Kasumi-1 (cell line): ENCODE measurements around the gene UBASH3A.
"Not testable (repeated sequence)": the region's sequence is repeated elsewhere in the genome, so short reads cannot be mapped to it uniquely, and the experiment has no call there.

Experiments
- DNase-seq, 2 experiments: peaks; one replicate each; lab custom pipeline; 2025; lab: John Stamatoyannopoulos, UW

The UBASH3A gene

DNA sequence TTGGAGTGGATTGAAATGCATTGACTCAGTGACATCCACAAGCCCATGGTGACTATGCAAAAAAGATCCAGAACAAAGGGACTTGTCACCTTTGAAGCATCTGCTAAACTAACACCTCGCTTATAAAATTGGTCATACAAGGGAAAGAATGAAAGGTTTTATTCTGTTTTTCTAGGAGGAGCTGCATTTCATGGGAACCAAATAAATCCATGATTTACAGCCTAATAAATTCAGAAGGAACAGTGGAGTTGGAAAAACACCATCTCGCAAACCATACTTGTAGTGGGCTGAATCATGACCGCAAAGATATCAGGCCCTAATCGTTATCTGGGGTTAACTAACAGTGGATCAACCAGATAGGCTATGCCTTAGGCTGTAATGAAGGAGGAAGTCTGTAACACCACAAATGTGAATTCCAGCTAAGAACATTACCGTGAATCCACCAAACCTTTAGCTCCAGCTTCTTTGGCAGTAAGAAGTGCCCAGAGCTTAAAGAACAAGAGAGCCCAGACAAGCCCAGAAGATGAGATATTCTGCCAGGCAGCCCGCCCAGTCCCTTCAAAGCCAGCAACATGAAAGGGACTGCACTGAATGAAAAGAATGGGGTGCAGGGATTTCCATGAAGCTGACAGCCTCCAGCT is 64.9 kb downstream of the UBASH3A start:
- no peak for DNase-seq

DNA sequence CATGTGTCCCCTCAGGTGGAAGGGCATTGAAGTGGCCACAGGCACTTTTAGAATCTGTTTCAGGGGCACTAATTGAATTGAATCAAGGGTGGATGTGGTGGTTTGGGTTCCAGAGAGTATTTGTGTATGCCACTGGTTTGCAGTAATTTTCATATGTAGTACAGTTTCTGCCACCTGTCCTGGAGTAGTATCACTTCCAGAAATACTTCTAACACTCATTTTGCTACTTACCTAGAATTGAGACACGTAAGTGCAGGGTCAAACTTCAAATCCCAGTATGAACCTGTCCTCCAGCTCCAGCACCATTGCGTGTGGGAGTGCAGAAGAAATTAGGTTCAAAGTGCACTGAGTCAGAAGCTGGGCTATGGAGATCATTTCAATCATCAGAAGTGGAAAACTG is 65.6 kb downstream of the UBASH3A start:
- no peak for DNase-seq

DNA sequence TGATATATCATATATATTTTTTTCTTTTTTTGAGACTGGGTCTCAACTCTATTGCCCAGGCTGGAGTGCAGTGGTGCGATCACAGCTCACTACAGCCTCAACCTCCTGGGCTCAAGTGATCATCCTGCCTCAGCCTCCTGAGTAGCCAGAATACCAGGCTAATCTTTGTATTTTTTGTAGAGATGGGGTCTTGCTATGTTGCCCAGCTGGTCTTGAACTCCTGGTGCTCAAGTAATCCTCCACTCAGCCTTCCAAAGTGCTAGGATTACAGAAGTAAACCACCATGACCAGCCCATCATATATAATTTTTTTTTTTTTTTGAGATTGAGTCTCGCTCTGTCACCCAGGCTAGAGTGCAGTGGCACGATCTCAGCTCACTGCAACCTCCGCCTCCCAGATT is 66.0 kb downstream of the UBASH3A start:
- not testable (repeated sequence) for DNase-seq

DNA sequence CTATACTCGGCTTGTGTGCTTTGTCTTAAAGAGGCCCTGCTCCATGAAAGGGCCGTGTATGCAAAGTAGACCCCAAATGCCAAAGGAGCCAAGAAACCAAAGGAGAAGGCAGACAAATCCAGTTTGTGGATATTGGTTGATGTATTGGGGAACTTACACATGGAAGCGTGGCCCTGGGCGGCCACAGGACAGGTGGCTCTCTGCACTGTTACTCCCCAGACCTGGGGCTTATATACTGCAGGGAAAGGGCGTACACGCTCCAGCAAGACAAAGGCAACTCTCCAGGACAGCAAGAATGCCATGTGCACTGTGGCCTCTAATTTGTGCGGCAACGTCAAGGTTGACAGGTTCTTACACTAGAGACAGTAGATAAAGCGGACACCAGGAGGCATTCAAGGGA is 67.5 kb downstream of the UBASH3A start:
- DNase-seq, result no peak

DNA sequence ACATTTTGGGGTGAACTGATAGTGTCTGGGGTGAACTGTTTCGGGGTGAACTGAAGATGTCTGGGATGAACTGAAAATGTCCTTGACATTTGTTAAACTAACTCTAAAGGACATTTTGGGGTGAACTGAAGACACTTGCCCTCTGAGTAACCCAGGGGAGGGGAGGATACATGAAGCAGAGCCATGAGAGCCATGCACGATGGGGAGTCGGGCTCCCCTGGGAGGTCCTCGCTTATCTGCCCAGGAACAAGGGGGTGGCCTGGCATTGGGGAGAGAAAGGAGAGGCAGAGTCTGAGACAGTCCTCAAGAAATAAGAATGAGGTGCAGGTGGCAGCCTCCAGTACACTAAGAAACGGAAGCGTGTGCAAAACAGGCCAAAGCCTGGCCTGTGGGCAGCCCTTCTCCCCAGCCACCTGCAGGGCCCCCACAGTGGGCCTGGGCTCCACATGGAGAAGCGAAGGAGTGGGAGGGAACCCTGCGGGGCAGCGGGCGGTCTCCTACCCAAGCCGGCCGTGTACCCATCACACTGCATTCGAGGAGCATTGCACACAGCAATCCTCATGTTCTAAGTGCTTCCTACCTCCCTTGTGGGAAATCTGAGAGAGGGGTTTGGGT is 68.1 kb downstream of the UBASH3A start:
- DNase-seq, result no peak

DNA sequence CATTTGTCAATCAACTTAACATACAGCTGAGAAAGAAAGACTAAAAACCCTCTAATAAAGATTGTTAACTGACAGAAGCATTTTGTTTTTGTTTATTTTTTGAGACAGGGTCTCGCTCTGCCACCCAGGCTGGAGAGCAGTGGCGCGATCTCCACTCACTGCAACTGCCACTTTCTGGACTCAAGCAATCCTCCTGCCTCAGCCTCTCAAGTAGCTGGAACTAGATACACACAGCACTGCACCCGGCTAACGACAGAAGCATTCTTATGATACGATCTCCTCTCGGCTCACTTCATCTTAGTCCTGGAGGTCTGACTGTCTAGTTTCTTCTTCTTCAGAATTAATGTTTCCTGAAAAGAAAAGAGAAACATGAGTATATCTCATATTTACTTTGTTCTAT is 68.8 kb downstream of the UBASH3A start:
- DNase-seq, result no peak

DNA sequence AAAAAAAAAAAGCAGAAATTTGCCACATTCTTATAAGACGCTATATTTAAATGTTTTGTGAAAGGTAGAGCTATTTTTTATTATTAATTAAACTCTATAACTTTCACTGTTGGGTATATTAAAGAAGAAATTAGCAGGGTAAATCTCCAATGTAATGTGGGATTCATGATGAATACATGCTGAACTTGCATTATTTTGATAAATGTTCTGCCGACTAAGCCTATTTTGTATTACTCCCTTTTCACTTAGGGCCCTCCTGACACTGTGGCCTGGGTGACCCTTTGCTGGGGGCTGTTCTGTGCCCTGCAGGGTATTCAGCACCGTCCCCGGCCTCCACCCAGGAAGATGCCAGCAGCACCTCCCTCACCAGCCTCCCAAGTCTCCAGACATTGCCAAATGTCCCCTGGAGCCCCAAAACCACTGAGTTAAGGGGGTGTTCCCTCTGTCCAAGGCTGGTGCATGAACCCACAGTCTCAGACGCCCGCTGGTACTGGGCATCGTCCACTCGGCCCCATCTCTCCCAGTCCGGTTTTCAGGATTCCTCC is 69.9 kb downstream of the UBASH3A start:
- DNase-seq, result no peak

DNA sequence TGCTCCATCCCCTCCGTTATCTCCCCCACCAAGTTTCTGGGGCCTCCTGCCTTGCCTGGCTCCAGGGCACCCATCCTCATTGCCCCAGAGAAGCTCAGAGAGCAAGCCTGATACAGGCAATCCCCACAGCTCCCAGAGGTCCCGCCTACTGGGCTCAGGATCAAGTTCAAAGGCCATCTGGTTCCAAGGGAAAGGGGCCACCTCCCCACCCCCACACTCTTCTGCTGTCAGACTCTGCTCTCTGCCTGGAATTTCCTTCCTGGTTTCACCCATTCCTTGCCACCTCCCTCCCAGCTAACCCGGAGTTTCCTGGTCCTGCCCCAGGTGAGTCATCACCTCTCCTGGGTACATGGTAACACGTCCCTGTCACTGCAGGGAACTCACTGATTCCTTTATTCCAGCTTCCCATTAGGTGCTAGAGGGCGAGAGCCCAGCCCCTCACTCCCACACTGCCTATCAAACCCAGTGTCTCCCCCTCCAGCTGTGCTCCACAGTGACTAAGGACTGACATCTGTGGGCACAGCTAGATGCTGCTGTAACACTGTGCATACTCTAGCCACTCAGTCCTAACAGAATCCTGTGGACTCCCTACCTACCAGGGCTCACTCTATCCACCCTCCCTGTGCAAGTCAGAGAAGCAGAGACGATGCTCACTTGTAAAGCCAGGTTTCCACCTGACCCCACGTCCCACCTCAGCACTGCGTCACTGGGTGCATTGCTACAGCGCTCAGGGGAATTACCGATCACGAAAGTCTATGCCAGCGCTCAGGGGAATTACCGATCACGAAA is 70.5 kb downstream of the UBASH3A start:
- DNase-seq, result no peak

DNA sequence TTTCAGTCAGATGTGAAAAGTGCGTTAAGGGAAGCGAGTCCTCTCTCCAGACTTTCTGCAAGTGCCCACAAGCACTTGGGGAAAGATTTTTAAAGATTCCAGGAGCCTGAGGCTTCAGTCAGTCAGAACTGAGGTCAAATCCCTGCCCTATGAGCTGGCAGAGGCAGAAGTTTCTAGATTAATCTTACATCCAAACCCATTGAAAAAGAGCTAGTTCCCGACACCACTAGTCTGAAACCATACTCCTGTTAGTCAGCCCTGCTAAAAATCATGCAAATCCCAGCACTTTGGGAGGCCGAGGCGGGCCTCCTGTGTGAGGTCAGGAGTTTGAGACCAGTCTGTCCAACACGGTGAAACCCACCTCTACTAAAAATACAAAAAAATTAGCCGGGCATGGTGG is 71.3 kb downstream of the UBASH3A start:
- no peak for DNase-seq

DNA sequence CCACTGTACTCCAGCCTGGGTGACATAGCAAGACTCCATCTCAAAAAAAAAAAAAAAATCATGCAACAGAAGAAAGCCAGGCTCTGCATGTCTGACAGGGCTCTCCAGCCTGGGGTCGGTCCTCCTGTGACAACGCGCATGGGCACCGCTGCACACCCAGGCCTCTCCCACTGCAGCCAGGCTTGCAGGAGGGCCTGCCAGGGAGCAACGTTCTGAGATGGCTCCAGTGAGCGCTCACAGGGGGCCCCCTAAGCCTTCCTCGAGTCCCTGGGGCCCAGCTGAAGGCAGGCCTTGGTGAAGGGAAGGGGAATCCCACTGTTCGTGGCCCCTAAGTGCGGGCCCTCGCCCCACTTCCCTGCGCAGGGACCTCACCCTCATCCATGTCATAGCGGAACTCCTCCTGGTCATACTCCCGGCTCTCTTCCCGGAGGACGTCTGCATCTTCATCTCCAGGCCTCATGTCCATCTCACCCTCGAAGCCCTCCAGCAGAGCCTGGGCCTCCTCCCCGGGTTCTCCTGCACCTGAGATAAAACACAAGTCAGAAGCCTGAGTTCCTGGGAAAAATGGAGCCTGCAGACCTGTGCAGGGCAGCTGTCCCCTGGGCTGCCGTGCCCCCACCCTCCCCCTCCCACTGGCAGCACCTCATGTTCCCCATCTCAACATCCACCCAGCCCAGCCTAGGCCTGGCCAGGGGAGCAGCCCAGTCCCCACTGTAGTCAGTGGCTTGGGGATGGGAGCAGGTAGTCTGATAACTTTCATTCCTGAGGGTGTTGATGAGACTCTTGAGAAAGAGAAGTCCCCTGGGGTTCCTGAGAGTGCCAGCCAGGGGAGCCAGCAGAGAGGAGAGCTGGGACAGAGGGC is 72.1 kb downstream of the UBASH3A start:
- no peak for DNase-seq

DNA sequence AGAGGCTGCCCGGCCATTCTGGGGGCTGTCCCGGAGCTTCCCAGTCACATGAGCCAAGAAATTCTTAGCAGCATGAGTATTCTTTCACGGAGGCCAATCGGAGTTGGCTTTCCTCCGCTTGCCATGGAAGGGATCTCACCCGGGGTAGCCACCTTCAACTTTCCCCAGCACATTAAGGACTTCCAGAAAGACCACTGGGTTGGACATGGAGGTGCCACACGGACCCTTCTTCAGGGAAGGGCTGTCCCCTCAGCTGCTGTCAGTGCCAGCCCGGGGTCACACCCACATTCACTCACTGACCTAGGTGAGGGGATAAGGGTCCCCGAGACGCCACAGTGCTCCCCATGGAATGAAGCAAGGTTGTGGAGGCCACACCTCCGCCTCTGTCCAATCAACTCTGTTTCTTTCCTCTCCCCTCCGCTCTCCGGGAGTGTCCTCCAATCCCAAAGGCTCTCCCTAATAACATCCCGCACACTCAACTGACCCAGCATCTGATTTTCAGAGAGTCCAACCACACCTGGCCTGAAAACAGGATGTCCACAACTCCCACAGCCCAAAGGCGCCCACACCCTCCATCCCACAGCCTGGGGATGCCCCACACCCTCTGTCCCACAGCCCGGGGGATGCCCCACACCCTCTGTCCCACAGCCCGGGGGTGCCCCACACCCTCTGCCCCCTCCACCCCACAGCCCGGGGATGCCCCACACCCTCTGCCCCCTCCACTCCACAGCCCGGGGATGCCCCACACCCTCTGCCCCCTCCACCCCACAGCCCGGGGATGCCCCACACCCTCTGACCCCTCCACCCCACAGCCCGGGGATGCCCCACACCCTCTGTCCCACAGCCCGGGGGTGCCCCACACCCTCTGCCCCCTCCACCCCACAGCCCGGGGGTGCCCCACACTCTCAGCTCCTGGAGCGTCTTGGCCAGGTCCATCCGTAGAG is 73.0 kb downstream of the UBASH3A start:
- no peak for DNase-seq

DNA sequence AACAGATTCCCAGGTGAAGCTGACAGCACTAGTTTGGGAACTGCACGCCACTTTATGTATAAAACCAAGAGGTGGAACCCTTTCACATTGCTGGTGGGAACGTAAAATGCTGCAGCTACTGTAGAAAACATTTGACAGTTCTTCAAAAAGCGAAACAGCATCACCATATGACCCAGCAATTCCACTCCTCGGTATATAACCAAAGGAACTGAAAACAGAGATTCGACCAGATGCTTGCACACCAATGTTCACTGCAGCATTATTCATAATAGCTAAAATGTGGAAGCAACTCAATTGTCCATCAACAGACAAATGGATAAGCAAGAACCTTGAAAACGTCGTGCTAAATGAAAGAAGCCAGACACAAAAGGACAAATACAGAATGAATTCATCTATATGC is 74.8 kb downstream of the UBASH3A start:
- DNase-seq, result no peak

DNA sequence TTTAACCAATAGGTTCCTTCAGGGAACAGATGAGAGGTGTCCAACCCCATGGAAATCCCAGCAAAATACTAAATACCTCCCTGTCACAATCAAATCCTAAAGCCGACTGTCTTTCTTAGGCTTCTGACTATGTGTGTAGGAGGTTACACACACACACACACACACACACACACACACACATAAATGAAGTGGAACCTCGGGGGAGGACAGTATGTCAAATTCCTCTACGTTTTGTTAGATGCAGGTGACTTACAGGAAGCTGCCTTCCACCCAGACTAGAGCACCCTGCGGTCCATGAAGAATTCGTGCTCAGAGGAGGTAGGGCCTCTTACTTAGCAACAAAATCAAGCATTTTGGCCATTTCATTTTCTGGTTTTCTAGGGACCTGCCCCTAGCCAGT is 75.9 kb downstream of the UBASH3A start:
- DNase-seq, result no peak

DNA sequence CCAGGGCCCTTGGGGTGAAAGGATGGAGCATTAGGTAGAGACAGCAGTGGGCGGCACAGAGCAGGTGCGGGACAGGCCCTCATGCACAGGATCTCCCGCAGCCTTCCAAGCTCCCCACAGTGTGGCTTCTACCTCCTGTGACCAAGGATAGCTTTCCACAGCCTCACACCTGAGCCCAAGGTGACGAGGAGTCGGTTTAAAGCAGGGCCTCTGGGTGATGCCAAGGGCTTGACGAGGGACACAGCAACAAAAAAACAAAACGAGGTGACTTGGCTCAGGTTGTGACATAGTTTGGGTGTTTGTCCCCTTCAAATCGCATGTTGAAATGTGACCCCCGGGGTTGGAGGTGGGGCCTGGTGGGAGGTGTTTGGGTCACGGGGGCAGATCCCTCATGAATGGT is 77.0 kb downstream of the UBASH3A start:
- DNase-seq, result no peak

DNA sequence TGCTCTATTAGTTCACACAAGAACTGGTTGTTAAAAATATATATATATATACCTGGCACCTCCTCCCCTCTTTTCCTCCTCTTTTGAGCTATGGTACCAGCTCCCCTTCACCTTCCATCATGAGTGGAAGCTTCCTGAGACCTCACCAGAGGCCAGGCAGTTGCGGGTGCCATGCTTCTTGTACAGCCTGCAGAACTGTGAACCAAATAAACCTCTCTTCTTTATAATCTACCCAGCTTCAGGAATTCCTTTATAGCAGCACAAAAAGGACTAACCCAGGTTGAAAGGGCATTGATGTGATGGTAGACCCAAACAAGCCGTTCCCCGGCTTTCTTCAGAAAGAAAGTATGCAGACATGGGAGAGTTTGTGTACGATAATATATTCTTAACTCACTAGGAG is 77.5 kb downstream of the UBASH3A start:
- DNase-seq, result no peak

DNA sequence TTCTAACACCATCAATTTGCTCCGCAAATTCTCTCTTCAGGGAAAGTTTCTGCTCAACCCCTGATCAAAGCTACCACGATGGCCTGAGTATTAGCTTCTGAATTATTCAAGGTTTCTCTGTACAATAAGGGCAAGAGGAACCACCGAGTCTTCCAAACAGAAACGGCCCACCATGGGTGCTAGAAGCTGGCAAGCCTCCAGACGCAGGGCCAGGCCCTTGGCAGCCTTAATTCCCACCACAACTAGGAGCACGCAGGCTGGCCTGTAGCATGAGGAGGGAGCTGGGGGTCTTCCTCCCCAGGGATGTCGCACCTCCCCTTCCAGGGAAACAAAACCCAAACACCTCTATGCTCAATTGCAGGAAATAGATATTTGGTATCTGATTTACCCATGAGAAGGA is 81.3 kb downstream of the UBASH3A start:
- DNase-seq, result no peak

DNA sequence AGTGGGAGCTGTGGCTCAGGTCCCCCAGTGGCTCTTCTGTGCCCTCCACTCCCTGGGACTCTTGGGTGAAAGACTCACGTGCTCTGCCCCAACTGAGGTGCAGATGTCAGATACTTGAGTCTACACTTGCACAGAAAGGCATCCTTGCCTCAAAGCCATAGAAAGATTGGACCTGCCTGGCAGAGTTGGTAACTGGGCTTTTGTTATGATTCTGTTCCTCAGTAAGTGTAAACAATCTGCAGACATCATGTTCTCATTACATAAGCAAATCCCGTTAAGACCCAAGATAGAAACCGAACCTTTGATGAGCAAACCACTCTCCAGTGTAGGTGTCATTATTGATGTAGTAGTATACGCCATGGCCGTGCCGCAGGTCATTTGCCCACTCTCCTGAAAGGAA is 82.4 kb downstream of the UBASH3A start:
- no peak for DNase-seq

DNA sequence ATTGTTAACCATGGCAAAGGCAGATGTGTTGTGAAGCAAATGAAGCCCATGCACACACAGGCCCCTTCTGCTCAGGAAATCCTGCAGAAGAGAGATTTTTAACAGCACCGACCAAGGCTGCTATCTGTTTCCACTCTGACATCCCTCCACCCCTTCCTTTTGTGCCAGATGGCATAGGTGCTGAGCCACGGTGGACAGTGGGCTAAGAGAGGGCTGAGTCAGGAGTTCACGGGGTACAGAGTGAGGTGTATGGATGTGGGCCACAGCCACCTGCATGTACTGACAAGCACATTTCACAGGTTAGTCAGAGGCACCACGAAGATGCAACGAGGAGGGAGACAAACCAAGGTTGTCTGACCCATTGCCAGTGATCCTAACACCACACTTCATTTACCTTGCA is 82.8 kb downstream of the UBASH3A start:
- DNase-seq, result no peak

DNA sequence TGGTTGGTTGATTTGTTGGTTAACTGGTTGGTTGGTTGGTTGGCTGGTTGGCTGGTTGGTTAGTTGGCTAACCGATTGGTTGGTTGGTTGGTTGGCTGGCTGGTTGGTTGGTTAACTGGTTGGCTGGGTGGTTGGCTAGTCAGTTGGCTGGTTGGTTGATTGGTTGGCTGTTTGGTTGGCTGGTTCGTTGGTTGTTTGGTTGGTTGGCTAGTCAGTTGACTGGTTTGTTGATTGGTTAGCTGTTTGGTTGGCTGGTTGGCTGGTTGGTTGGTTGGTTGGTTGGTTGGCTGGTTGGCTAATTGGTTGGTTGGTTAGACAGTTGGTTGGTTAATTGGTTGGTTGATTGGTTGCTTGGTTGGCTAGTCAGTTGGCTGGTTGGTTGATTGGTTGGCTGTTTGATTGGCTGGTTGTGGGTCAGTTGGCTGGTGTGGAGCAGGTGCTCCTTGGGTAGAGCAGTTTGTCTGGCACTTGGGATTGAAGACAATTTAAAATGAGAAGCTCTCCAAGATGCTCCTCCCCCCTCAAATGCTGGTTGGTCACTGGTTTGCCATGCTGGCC is 85.4 kb downstream of the UBASH3A start:
- DNase-seq, result no peak

DNA sequence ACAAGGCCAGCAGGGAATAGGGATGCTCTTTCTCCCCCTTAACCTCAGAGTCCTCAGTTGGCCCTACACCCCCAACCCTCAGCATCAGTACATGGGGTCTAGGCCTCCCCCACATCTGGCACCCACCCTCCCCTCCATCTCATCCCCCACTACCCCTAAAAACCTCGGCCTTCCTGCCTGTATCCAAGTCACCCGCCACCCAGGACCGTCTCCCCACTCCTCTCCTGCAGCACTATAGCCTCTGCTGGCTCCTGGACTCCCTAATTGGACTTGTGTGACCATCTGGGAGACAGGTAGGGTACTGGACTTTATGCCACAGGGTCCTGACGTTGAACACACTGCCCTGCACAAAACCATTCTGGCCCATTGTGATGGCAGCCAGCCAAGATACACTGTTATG is 86.3 kb downstream of the UBASH3A start:
- no peak for DNase-seq

DNA sequence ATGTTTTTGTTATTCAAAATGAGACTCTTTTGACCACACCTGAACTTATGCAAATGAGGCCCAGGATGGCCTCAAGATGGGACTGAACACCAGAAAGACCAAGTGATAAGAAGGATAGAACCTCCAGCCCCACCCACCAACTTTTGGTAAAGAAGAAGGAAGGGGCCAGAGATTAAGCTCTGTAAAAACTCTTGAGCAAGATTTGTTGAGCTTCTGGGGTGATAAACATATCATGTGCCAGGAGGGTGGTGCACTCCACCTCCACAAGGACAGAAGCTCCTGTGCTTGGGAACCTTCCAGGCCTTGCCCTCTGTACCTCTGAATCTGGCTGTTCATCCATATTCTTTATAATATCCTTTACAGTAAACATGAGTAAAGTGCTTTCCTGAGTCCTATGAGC is 87.0 kb downstream of the UBASH3A start:
- DNase-seq, result no peak
